ENCODE results near the gene ADGRD1. TPM values are rescaled to one million over a fixed set of nuclear protein-coding genes. Genes with fewer than 3 reads are reported as not detected.

Gene ADGRD1
- total RNA-seq, 2 experiments from 2014 or later = 0.64 to 1.0 TPM

DNA sequence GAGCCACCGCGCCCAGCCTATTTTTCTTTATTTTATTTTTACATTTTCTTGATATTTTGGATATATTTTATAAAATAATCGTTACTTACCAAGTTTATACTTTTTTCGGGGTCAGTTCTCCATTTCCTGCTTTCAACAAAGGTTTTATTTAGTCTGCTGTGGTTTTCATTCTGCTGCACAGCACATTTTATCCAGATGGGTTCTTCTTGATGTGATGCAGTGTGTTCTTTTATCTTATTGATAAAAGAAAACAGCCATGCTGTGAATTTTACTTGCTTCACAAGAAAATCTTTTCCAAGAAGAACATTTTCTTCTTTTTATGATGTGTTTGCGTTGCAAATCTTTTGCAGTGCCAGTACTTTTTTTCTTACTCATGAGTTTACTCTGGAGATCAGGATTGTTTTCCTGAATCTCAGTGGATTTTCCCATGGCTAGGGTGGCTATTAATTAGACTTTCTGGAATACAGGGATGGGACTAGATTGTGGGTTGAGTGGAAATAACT is 192.5 kb downstream of the ADGRD1 start:
- Mint-ChIP-seq H3K27me3 (peaks cover 18% of the 10 kb centered on the region), H3K4me1 (ENCODE audit: low read depth) (no peaks in the 10 kb centered on the region), H3K27ac (no peak overlapping the region), H3K9me3 (peaks cover 8% of the 10 kb centered on the region), H3K4me3 (no peak overlapping the region), H3K36me3 (no peaks in the 10 kb centered on the region)
- intact Hi-C loops (cut with micrococcal nuclease) = no loop called here
- POLR2A ChIA-PET = no interaction called here
- CTCF ChIA-PET = no interaction called here
- no peak for DNase-seq

DNA sequence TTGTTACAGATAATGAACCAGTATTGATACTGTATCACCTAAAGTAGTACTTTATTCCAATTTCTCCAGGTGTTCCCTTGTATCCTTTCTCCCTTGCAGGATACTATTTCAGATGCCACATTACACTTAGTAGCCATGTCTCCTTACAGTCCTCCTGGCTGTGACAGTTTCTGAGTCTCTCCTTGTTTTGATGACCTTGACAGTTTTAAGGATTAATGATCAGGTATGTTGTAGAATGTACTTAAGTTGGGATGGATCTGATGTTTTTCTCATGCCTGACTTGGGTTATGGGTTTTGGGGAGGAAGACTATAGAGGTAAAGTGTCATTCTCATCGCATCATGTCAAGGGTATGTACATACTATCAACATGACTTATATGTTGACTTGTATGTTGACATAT is 193.6 kb downstream of the ADGRD1 start:
- Mint-ChIP-seq H3K4me3 (no peak overlapping the region), H3K4me1 (ENCODE audit: low read depth) (no peaks in the 10 kb centered on the region), H3K27me3 (peaks cover 22% of the 10 kb centered on the region), H3K9me3 (peaks cover 8% of the 10 kb centered on the region), H3K36me3 (no peaks in the 10 kb centered on the region), H3K27ac (no peak overlapping the region)
- intact Hi-C loops (cut with micrococcal nuclease) = no loop called here
- POLR2A ChIA-PET = no interaction called here
- CTCF ChIA-PET = interaction anchor here (0.6 kb wide), 1 partner anchor 83 kb away, joined by 3 read pairs; no protein-coding TSS in a partner anchor
- DNase-seq = no peak

DNA sequence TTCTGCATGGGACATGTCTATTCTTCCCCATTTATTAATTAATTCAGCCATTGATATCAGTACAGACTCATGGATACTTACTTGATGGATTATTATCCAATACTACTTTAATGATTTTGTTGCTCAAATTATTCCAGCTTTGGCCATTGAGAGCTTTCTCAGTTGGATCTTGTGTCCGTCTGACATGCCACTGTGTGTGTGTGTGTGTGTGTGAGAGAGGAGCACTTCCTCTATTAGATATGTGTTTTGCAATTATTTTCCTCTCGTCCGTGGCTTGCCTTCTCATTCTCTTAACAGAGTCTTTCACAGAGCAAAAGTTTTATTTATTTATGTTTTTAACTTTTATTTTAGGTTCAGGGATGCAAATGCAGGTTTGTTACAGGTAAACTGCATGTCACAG is 194.2 kb downstream of the ADGRD1 start:
- no peaks in the 10 kb centered on the region for H3K36me3 Mint-ChIP-seq
- no peak overlapping the region for H3K4me3 Mint-ChIP-seq
- CTCF ChIA-PET = interaction anchor here (0.6 kb wide), 1 partner anchor 82 kb away, joined by 3 read pairs; no protein-coding TSS in a partner anchor
- no peak overlapping the region for H3K27ac Mint-ChIP-seq
- H3K9me3 Mint-ChIP-seq = peaks cover 8% of the 10 kb centered on the region
- H3K27me3 Mint-ChIP-seq = peaks cover 25% of the 10 kb centered on the region
- no peak for DNase-seq
- intact Hi-C loops (cut with micrococcal nuclease) = no loop called here
- POLR2A ChIA-PET = no interaction called here
- H3K4me1 Mint-ChIP-seq (ENCODE audit: low read depth) = no peaks in the 10 kb centered on the region

DNA sequence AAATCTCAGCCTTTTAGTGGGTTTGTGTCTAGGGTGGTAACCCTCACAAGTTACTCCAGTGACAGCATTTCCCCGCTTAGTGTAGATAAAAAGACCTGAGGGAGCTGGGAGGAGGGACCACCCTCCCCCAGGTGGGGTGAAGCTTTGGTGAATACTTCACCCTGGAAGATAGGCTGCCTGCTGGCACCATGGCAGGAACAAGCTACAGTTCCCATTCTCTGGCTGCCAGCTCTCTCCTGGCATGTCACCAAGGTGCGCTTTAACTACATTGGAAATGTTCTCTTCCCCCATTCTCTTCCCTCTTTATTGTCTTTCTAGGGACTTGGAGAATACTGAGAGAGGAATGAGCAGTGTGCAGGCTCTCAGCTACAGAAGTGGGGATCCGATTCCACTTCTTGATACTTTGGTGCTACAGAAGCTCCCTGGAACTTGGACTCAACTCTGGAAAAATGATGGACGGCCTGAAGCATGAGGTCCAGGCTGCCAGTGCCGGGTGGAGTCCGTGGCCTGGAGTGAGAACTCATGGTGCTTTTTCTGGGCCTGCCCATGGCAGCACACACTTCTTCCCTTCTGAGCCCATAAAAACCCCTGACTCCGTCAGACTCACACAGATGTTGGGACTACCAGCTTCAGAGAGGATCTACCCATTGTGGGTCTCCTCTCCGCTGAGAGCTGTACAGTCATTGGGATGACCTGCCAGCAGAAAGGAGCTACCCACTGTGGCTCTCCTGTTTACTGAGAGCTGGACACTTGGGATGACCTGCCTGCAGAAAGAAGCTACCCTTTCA is 198.0 kb downstream of the ADGRD1 start:
- CTCF ChIA-PET = no interaction called here
- Mint-ChIP-seq H3K27me3 (peaks cover 33% of the 10 kb centered on the region), H3K9me3 (peaks cover 8% of the 10 kb centered on the region), H3K4me3 (no peak overlapping the region), H3K27ac (no peak overlapping the region), H3K4me1 (ENCODE audit: low read depth) (no peaks in the 10 kb centered on the region), H3K36me3 (no peaks in the 10 kb centered on the region)
- no peak for DNase-seq
- POLR2A ChIA-PET = no interaction called here
- intact Hi-C loops (cut with micrococcal nuclease) = no loop called here

DNA sequence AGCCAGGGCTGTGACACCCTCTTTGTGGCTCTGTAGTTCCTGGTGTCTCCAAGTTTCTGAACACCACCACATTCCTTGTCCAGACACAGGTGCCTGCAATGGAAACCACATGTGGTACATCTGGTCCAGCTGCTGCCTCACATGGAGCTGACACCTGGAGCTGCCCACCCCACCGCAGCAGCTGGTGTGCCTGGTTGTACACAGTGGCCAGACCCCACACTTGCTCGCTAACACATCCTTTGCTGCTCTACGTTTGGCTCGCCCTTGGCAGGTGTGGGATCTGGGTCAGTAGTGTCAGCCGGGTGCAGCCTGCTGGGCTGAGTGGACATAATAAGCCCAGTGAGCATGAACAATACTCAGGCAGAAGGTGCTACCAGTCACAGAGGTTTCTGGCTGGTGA is 198.9 kb downstream of the ADGRD1 start:
- Mint-ChIP-seq H3K4me3 (no peak overlapping the region), H3K27me3 (peaks cover 30% of the 10 kb centered on the region), H3K27ac (no peak overlapping the region), H3K36me3 (no peaks in the 10 kb centered on the region), H3K4me1 (ENCODE audit: low read depth) (no peaks in the 10 kb centered on the region), H3K9me3 (peaks cover 8% of the 10 kb centered on the region)
- CTCF ChIA-PET = no interaction called here
- POLR2A ChIA-PET = no interaction called here
- intact Hi-C loops (cut with micrococcal nuclease) = no loop called here
- DNase-seq = no peak

DNA sequence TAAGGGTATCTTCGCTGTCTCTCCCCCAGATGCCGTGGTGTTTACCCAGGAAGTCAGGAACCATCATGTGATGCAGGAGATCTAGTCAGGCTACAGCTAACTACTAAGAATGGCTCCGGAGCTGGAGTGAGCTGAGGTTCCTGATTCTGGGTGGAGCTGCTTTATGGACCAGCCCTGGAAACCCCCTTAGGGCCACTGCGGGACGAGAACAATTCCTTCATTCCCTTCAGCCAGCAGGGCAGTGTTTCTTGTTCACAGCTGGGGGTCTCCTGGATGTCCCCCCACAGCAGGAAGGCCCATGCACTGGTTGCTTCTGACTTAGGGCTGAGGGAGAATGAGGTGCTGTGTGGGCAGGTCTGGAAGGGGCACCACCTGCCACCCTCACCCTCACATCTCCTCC is 199.3 kb downstream of the ADGRD1 start:
- CTCF ChIA-PET = no interaction called here
- intact Hi-C loops (cut with micrococcal nuclease) = no loop called here
- Mint-ChIP-seq H3K36me3 (no peaks in the 10 kb centered on the region), H3K4me3 (no peak overlapping the region), H3K9me3 (peaks cover 8% of the 10 kb centered on the region), H3K4me1 (ENCODE audit: low read depth) (no peaks in the 10 kb centered on the region), H3K27ac (no peak overlapping the region), H3K27me3 (peaks cover 28% of the 10 kb centered on the region)
- no peak for DNase-seq
- POLR2A ChIA-PET = no interaction called here

DNA sequence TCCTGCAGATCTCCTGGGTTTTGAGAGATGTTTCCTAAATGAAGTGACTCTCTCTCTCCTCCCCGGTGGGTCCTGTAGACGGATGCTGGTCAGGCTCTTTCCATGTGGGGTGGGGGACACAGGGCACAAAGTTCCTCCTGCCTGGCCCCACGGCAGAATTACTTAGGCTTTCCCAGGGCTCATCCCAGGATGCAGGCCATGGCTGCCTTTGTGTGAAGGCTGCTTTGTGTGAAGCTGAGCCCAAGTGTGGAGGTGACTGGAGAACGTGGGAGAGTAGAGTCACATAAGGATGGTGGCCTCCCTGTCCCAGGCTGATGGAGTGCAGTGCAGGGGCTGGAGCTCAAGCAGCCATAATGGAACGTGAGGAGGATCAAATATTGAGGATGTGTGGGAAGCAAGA is 200.2 kb downstream of the ADGRD1 start:
- no peaks in the 10 kb centered on the region for H3K4me1 Mint-ChIP-seq (ENCODE audit: low read depth)
- ChIA-PET CTCF (no interaction called here), POLR2A (no interaction called here)
- H3K9me3 Mint-ChIP-seq = peaks cover 8% of the 10 kb centered on the region
- DNase-seq = no peak
- intact Hi-C loops (cut with micrococcal nuclease) = no loop called here
- no peak overlapping the region for H3K27ac Mint-ChIP-seq
- no peak overlapping the region for H3K4me3 Mint-ChIP-seq
- H3K27me3 Mint-ChIP-seq = peaks cover 25% of the 10 kb centered on the region
- no peaks in the 10 kb centered on the region for H3K36me3 Mint-ChIP-seq

DNA sequence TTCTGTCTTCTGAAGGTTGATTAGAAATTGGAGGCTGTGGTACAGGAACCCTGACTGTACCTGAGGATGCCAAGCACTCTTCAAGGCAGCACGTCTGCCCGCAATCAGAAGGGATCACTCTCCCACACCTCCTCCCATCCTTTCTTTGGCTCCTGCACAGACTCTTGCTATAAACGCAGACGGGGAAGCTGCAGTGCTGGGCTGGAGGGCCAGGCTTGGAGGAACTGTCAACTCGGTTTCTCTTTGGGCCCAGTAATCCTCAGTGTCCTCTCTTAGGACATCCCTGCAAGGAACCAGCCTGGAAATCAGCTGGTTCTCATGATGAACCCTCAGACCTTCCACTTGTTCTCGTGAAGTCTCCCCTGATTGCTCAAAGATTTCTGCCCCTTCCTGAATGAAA is 201.4 kb downstream of the ADGRD1 start:
- intact Hi-C loops (cut with micrococcal nuclease) = no loop called here
- Mint-ChIP-seq H3K27ac (no peak overlapping the region), H3K4me3 (no peak overlapping the region), H3K4me1 (ENCODE audit: low read depth) (no peaks in the 10 kb centered on the region), H3K27me3 (peaks cover 25% of the 10 kb centered on the region), H3K9me3 (peaks cover 8% of the 10 kb centered on the region), H3K36me3 (no peaks in the 10 kb centered on the region)
- DNase-seq = no peak
- CTCF ChIA-PET = interaction anchor here (0.9 to 1.2 kb wide), 3 partner anchors 51 to 238 kb away, joined by 3 to 4 read pairs (median 3); no protein-coding TSS in a partner anchor
- POLR2A ChIA-PET = no interaction called here

DNA sequence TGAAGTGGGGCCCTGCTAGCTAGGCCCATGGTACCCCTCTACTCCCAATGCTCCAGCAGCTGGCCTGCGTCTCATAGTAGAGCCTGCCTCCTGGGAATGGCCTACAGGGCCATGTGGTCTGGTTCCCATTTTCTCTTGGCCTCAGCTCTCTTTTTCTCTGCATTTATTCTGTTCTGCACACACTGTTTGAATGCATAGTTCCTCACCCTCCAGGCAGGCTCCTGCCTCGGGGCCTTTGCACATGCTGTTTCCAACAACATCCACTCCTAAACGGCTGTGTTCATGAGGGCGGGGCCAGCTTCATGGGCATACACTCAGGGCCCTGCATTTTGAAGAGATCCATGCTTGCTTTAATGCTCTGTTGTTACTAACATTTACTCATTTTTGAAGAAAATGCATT is 204.0 kb downstream of the ADGRD1 start:
- no peaks in the 10 kb centered on the region for H3K4me1 Mint-ChIP-seq (ENCODE audit: low read depth)

DNA sequence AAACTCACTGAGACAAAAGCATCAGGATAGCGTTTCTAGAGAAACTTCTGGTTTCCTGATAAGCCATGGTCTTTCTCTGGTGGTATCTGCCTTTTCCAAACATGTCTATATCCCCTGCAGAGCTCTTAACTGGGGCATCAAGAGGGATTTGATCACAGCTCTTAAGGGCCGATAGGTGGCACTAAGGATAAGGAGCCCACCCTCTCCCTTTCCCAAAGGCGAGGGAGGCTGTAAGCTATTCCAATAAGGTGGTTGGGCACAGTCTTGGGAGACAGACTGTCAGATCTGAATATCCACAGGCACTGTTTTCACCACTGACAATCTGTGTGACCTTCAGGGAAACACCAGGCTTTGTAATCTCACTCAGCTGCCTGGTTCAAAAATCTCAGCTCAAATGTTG is 206.0 kb downstream of the ADGRD1 start:
- no peaks in the 10 kb centered on the region for H3K4me1 Mint-ChIP-seq (ENCODE audit: low read depth)
- DNase-seq = no peak
- H3K4me3 Mint-ChIP-seq = no peak overlapping the region
- peaks cover 3% of the 10 kb centered on the region for H3K27me3 Mint-ChIP-seq
- H3K36me3 Mint-ChIP-seq = no peaks in the 10 kb centered on the region
- no peaks in the 10 kb centered on the region for H3K9me3 Mint-ChIP-seq
- H3K27ac Mint-ChIP-seq = no peak overlapping the region
- ChIA-PET CTCF (no interaction called here), POLR2A (no interaction called here)
- intact Hi-C loops (cut with micrococcal nuclease) = no loop called here

More for the DNA sequence above, 204.0 kb downstream of the ADGRD1 start:
- Mint-ChIP-seq H3K4me3 (no peak overlapping the region), H3K9me3 (no peaks in the 10 kb centered on the region), H3K27me3 (peaks cover 16% of the 10 kb centered on the region), H3K36me3 (no peaks in the 10 kb centered on the region), H3K27ac (no peak overlapping the region)
- intact Hi-C loops (cut with micrococcal nuclease) = no loop called here
- POLR2A ChIA-PET = no interaction called here
- CTCF ChIA-PET = no interaction called here
- DNase-seq = no peak

DNA sequence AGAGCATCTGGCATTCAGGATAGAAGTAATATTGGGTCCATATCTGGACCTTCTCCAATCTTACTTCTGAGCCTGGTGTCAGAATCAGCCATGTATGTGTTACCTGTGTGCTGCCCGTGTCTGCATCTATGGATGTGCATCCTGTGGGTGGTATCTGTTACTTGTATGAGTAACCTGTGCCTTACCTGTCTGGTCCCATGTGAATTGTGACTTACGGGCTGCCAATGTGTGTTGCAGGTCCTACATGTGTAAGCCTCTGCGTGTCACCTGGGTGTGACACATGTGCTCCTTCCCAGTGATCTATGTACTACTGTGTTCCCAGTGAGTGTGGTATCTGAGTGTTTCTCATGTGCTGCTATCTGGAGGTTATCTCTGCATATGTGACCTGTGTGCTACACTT is 208.4 kb downstream of the ADGRD1 start:
- H3K4me1 Mint-ChIP-seq (ENCODE audit: low read depth) = no peaks in the 10 kb centered on the region
- H3K9me3 Mint-ChIP-seq = no peaks in the 10 kb centered on the region
- DNase-seq = no peak
- H3K27ac Mint-ChIP-seq = no peak overlapping the region
- CTCF ChIA-PET = no interaction called here
- no peaks in the 10 kb centered on the region for H3K36me3 Mint-ChIP-seq
- intact Hi-C loops (cut with micrococcal nuclease) = no loop called here
- no peak overlapping the region for H3K4me3 Mint-ChIP-seq
- POLR2A ChIA-PET = no interaction called here
- H3K27me3 Mint-ChIP-seq = peaks cover 9% of the 10 kb centered on the region

DNA sequence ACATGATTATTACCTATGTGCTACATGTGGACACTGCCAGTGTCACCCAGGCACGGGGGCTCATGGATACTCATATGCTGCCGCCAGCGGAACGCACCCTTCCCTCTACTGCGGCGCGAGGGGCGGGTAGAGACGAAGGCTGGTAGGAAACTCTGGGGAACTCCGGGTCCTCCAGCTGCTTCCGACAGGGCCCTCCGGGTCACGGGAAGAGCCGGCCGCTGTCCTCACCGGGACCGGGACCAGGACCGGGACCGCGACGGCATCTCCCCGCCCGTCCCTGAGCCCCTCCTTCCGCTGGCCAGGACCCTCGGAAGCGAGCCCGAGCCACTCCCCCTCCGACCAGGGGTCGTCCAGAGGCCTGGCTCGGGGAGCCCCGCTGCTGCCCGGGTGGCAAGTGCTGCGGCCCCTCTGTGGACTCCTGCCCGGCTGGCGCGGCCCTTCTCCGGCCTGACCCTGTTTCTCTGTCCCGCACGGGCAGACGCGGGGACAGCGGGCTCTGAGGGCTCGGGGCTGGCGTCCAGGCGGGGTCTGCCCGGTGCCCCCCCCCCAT is 209.6 kb downstream of the ADGRD1 start:
- CTCF ChIA-PET = no interaction called here
- Mint-ChIP-seq H3K9me3 (no peaks in the 10 kb centered on the region), H3K36me3 (no peaks in the 10 kb centered on the region), H3K27me3 (peaks cover 12% of the 10 kb centered on the region), H3K27ac (no peak overlapping the region), H3K4me1 (ENCODE audit: low read depth) (no peaks in the 10 kb centered on the region), H3K4me3 (no peak overlapping the region)
- no peak for DNase-seq
- intact Hi-C loops (cut with micrococcal nuclease) = no loop called here
- POLR2A ChIA-PET = no interaction called here
